ENCODE measurements around the gene NONO. TPM values are rescaled to one million over a fixed set of nuclear protein-coding genes. Genes with fewer than 3 reads are reported as not detected.
"Not testable (repeated sequence)": the region's sequence is repeated elsewhere in the genome, so short reads cannot be mapped to it uniquely, and the experiment has no call there.

The NONO gene
- total RNA-seq, 1 donor from 2014 or later: 916 TPM

- H3K9ac ChIP-seq: no peak overlapping the region
- H3K9me3 ChIP-seq (ENCODE audit: low read depth): no peaks in the 10 kb centered on the region
- H3K4me1 Mint-ChIP-seq: peaks cover 13% of the 10 kb centered on the region
- H3K36me3 Mint-ChIP-seq: peaks cover 1% of the 10 kb centered on the region
- H3K27ac Mint-ChIP-seq: no peak overlapping the region
- no peaks in the 10 kb centered on the region for H3K4me1 ChIP-seq
- H3K27me3 ChIP-seq: no peaks in the 10 kb centered on the region
- H3K27ac ChIP-seq: peak overlapping the region; percentile 30
- H3K4me3 ChIP-seq: no peak overlapping the region
- H2AFZ ChIP-seq (replicated peaks): no peak overlapping the region
- H3K27me3 Mint-ChIP-seq (ENCODE audit: insufficient read depth, low read depth): peaks cover 5% of the 10 kb centered on the region
- H3K4me3 Mint-ChIP-seq: peak overlapping the region; percentile 96
- TF ChIP-seq EZH2 (IDR thresholded peaks at IDR 0.05) (no peak), CTCF (IDR thresholded peaks at IDR 0.05) (no peak), EZH2phosphoT487 (IDR thresholded peaks at IDR 0.05) (no peak)
- peaks cover 9% of the 10 kb centered on the region for H3F3A ChIP-seq (ENCODE audit: low read depth)
- no peaks in the 10 kb centered on the region for H3K36me3 ChIP-seq
- no peak for DNase-seq (ENCODE audit: low spot score)
- H3K79me2 ChIP-seq (ENCODE audit: low read depth): peaks cover 28% of the 10 kb centered on the region
- H3K4me2 ChIP-seq: peak overlapping the region; percentile 81
- H3K9me3 Mint-ChIP-seq: peaks cover 4% of the 10 kb centered on the region
- H4K20me1 ChIP-seq (ENCODE audit: low read depth): peaks cover 16% of the 10 kb centered on the region
Observed at GRCh38 chrX:71256051-71256450, 27.4 kb upstream of the NONO start.

GRCh38 chrX:71256856-71257255 lies 26.6 kb upstream of the NONO start:
- no peak for DNase-seq (ENCODE audit: low spot score)
- Mint-ChIP-seq H3K27ac (no peak overlapping the region), H3K27me3 (ENCODE audit: insufficient read depth, low read depth) (peaks cover 5% of the 10 kb centered on the region)

GRCh38 chrX:71268624-71269023 lies 14.8 kb upstream of the NONO start:
- H3K27ac ChIP-seq; H3K79me2 ChIP-seq (ENCODE audit: low read depth); H4K20me1 ChIP-seq (ENCODE audit: low read depth); H3K4me2 ChIP-seq; H3K9me3 ChIP-seq (ENCODE audit: low read depth); DNase-seq (ENCODE audit: low spot score); H3K27ac Mint-ChIP-seq; H3F3A ChIP-seq (ENCODE audit: low read depth); H3K4me3 Mint-ChIP-seq; H3K27me3 ChIP-seq; H2AFZ ChIP-seq (replicated peaks); H3K36me3 ChIP-seq; H3K4me1 Mint-ChIP-seq; H3K36me3 Mint-ChIP-seq; H3K4me3 ChIP-seq; H3K27me3 Mint-ChIP-seq (ENCODE audit: insufficient read depth, low read depth); H3K4me1 ChIP-seq; H3K9ac ChIP-seq: not testable (repeated sequence)
- H3K9me3 Mint-ChIP-seq: peaks cover 13% of the 10 kb centered on the region

More at GRCh38 chrX:71256856-71257255, 26.6 kb upstream of the NONO start:
- Histone ChIP-seq H3K9ac (no peak overlapping the region), H3K4me2 (no peak overlapping the region), H3K4me1 (no peaks in the 10 kb centered on the region), H3K27me3 (no peaks in the 10 kb centered on the region), H3K79me2 (ENCODE audit: low read depth) (peaks cover 20% of the 10 kb centered on the region), H3K27ac (no peak overlapping the region), H3K36me3 (no peaks in the 10 kb centered on the region), H3K9me3 (ENCODE audit: low read depth) (no peaks in the 10 kb centered on the region), H3F3A (ENCODE audit: low read depth) (peaks cover 9% of the 10 kb centered on the region), H3K4me3 (no peak overlapping the region), H4K20me1 (ENCODE audit: low read depth) (peaks cover 12% of the 10 kb centered on the region), H2AFZ (replicated peaks) (no peak overlapping the region)
- Mint-ChIP-seq H3K9me3 (peaks cover 4% of the 10 kb centered on the region), H3K4me1 (peaks cover 9% of the 10 kb centered on the region), H3K36me3 (no peaks in the 10 kb centered on the region), H3K4me3 (no peak overlapping the region)
- TF ChIP-seq EZH2phosphoT487 (IDR thresholded peaks at IDR 0.05): no peak
- no peak for TF ChIP-seq CTCF (IDR thresholded peaks at IDR 0.05)
- TF ChIP-seq EZH2 (IDR thresholded peaks at IDR 0.05): no peak

GRCh38 chrX:71269801-71270395 lies 13.5 kb upstream of the NONO start:
- Histone ChIP-seq H4K20me1 (ENCODE audit: low read depth) (no peaks in the 10 kb centered on the region), H2AFZ (replicated peaks) (no peak overlapping the region), H3K27ac (no peak overlapping the region), H3K9ac (no peak overlapping the region), H3K4me1 (no peaks in the 10 kb centered on the region), H3K4me3 (no peak overlapping the region), H3K4me2 (no peak overlapping the region), H3K9me3 (ENCODE audit: low read depth) (no peaks in the 10 kb centered on the region), H3K79me2 (ENCODE audit: low read depth) (no peaks in the 10 kb centered on the region), H3K36me3 (no peaks in the 10 kb centered on the region), H3K27me3 (no peaks in the 10 kb centered on the region), H3F3A (ENCODE audit: low read depth) (no peaks in the 10 kb centered on the region)
- Mint-ChIP-seq H3K9me3 (peaks cover 13% of the 10 kb centered on the region), H3K36me3 (no peaks in the 10 kb centered on the region), H3K27me3 (ENCODE audit: insufficient read depth, low read depth) (no peaks in the 10 kb centered on the region), H3K27ac (no peak overlapping the region), H3K4me1 (no peaks in the 10 kb centered on the region), H3K4me3 (no peak overlapping the region)
- no peak for DNase-seq (ENCODE audit: low spot score)
- TF ChIP-seq EZH2phosphoT487 (IDR thresholded peaks at IDR 0.05) (no peak), CTCF (IDR thresholded peaks at IDR 0.05) (no peak), EZH2 (IDR thresholded peaks at IDR 0.05) (no peak)

GRCh38 chrX:71272313-71272712 lies 11.1 kb upstream of the NONO start:
- not testable (repeated sequence) for H3K27ac Mint-ChIP-seq; DNase-seq (ENCODE audit: low spot score); H3K4me1 Mint-ChIP-seq; H3K4me1 ChIP-seq; H3K36me3 Mint-ChIP-seq; H3K36me3 ChIP-seq; H3F3A ChIP-seq (ENCODE audit: low read depth); H3K9me3 ChIP-seq (ENCODE audit: low read depth); H2AFZ ChIP-seq (replicated peaks); H3K27me3 Mint-ChIP-seq (ENCODE audit: insufficient read depth, low read depth); H3K9ac ChIP-seq; H3K79me2 ChIP-seq (ENCODE audit: low read depth); H3K4me3 Mint-ChIP-seq; H3K4me2 ChIP-seq; H3K27ac ChIP-seq; H4K20me1 ChIP-seq (ENCODE audit: low read depth); H3K27me3 ChIP-seq; H3K4me3 ChIP-seq
- peaks cover 18% of the 10 kb centered on the region for H3K9me3 Mint-ChIP-seq

- not testable (repeated sequence) for H3K27me3 ChIP-seq; H3K27ac ChIP-seq; H2AFZ ChIP-seq (replicated peaks); H3K4me1 Mint-ChIP-seq; H3K4me2 ChIP-seq; H3K9ac ChIP-seq; H3K36me3 Mint-ChIP-seq; H3K4me3 Mint-ChIP-seq; DNase-seq (ENCODE audit: low spot score); H3K9me3 ChIP-seq (ENCODE audit: low read depth); H3K4me3 ChIP-seq; H3K27ac Mint-ChIP-seq; H3K27me3 Mint-ChIP-seq (ENCODE audit: insufficient read depth, low read depth)
- Histone ChIP-seq H3K36me3 (peaks cover 20% of the 10 kb centered on the region), H4K20me1 (ENCODE audit: low read depth) (peaks cover 24% of the 10 kb centered on the region), H3F3A (ENCODE audit: low read depth) (peaks cover 16% of the 10 kb centered on the region), H3K79me2 (ENCODE audit: low read depth) (peaks cover 33% of the 10 kb centered on the region), H3K4me1 (peaks cover 10% of the 10 kb centered on the region)
- peaks cover 20% of the 10 kb centered on the region for H3K9me3 Mint-ChIP-seq
Observed at GRCh38 chrX:71281300-71281699, 2.1 kb upstream of the NONO start.
